Measurements from ENCODE around the gene UBE2H. TPM values are rescaled to one million over a fixed set of nuclear protein-coding genes. Genes with fewer than 3 reads are reported as not detected.

UBE2H gene
- polyA plus RNA-seq, 1 donor (not counting 4 experiments of a cell fraction or from before 2014, with no cell fraction given) = 130 TPM

GRCh38 chr7:129790136-129790535, 162.6 kb downstream of the UBE2H start:
- Histone ChIP-seq H3K9me3 (ENCODE audit: control insufficient read depth, low read depth, low read length) (no peaks in the 10 kb centered on the region), H3K79me2 (ENCODE audit: control insufficient read depth, insufficient read depth, low read length) (no peaks in the 10 kb centered on the region), H3K4me3 (ENCODE audit: control insufficient read depth in 2 of 3, extremely low read depth in 1 of 3, insufficient read depth in 2 of 3, low read depth in 1 of 3, low read length in 3 of 3) (no peak overlapping the region), H3K4me1 (ENCODE audit: control insufficient read depth, extremely low read depth, insufficient read depth, low read length) (peaks cover 4% of the 10 kb centered on the region), H3K9me1 (ENCODE audit: control insufficient read depth, extremely low read depth, insufficient read depth, low read length) (no peaks in the 10 kb centered on the region), H3K27me3 (ENCODE audit: control insufficient read depth, extremely low read depth, insufficient read depth, low read length) (peaks cover 29% of the 10 kb centered on the region), H3K36me3 (ENCODE audit: control insufficient read depth in 2 of 2, extremely low read depth in 1 of 2, insufficient read depth in 2 of 2, low read length in 2 of 2) (no peaks in the 10 kb centered on the region), H3K27ac (ENCODE audit: control insufficient read depth, insufficient read depth, low read length) (no peak overlapping the region), H2AFZ (ENCODE audit: control insufficient read depth, low read length) (no peak overlapping the region), H3K9ac (ENCODE audit: control insufficient read depth, extremely low read depth, insufficient read depth, low read length) (no peak overlapping the region), H4K20me1 (ENCODE audit: control insufficient read depth, extremely low read depth, insufficient read depth, low read length) (no peaks in the 10 kb centered on the region), H3K4me2 (ENCODE audit: control insufficient read depth, extremely low read depth, insufficient read depth, low read depth, low read length) (no peak overlapping the region)
- dilution Hi-C loops (cut with MboI; ENCODE audit: extremely low pct_ligation_motif_present, low sequenced_read_pairs) = no loop called here
- DNase-seq (ENCODE audit: low read depth, low spot score) (no peak), FAIRE-seq (no peak)
- TF ChIP-seq EZH2 (IDR thresholded peaks at IDR 0.05; ENCODE audit: low read length) = no peak

- Histone ChIP-seq H3K9me1 (ENCODE audit: control insufficient read depth, extremely low read depth, insufficient read depth, low read length) (no peaks in the 10 kb centered on the region), H2AFZ (ENCODE audit: control insufficient read depth, low read length) (no peak overlapping the region), H3K4me2 (ENCODE audit: control insufficient read depth, extremely low read depth, insufficient read depth, low read depth, low read length) (no peak overlapping the region), H3K4me3 (ENCODE audit: control insufficient read depth in 2 of 3, extremely low read depth in 1 of 3, insufficient read depth in 2 of 3, low read depth in 1 of 3, low read length in 3 of 3) (no peak overlapping the region), H3K27me3 (ENCODE audit: control insufficient read depth, extremely low read depth, insufficient read depth, low read length) (peaks cover 34% of the 10 kb centered on the region), H3K9ac (ENCODE audit: control insufficient read depth, extremely low read depth, insufficient read depth, low read length) (no peak overlapping the region), H3K4me1 (ENCODE audit: control insufficient read depth, extremely low read depth, insufficient read depth, low read length) (peaks cover 6% of the 10 kb centered on the region), H4K20me1 (ENCODE audit: control insufficient read depth, extremely low read depth, insufficient read depth, low read length) (no peaks in the 10 kb centered on the region), H3K9me3 (ENCODE audit: control insufficient read depth, low read depth, low read length) (no peaks in the 10 kb centered on the region), H3K79me2 (ENCODE audit: control insufficient read depth, insufficient read depth, low read length) (no peaks in the 10 kb centered on the region), H3K27ac (ENCODE audit: control insufficient read depth, insufficient read depth, low read length) (no peak overlapping the region), H3K36me3 (ENCODE audit: control insufficient read depth in 2 of 2, extremely low read depth in 1 of 2, insufficient read depth in 2 of 2, low read length in 2 of 2) (no peaks in the 10 kb centered on the region)
- dilution Hi-C loops (cut with MboI; ENCODE audit: extremely low pct_ligation_motif_present, low sequenced_read_pairs) = no loop called here
- no peak for FAIRE-seq
- TF ChIP-seq EZH2 (IDR thresholded peaks at IDR 0.05; ENCODE audit: low read length) (no peak), CTCF (optimal IDR thresholded peaks at IDR 0.05 in 1 of 3, IDR thresholded peaks at IDR 0.05 in 1 of 3, conservative IDR thresholded peaks at IDR 0.05 in 1 of 3; ENCODE audit: extremely low read depth in 1 of 3, insufficient read depth in 2 of 3, low read length in 3 of 3) (no peak)
- DNase-seq (ENCODE audit: low read depth, low spot score) = no peak
Measured at GRCh38 chr7:129789652-129790051, 163.1 kb downstream of the UBE2H start.

GRCh38 chr7:129789000-129789399, 163.8 kb downstream of the UBE2H start:
- H3K4me1 ChIP-seq (ENCODE audit: control insufficient read depth, extremely low read depth, insufficient read depth, low read length) = peaks cover 6% of the 10 kb centered on the region
- no peaks in the 10 kb centered on the region for H3K9me3 ChIP-seq (ENCODE audit: control insufficient read depth, low read depth, low read length)
- no peak overlapping the region for H2AFZ ChIP-seq (ENCODE audit: control insufficient read depth, low read length)
- no peak overlapping the region for H3K9ac ChIP-seq (ENCODE audit: control insufficient read depth, extremely low read depth, insufficient read depth, low read length)
- TF ChIP-seq CTCF (optimal IDR thresholded peaks at IDR 0.05 in 1 of 3, IDR thresholded peaks at IDR 0.05 in 1 of 3, conservative IDR thresholded peaks at IDR 0.05 in 1 of 3; ENCODE audit: extremely low read depth in 1 of 3, insufficient read depth in 2 of 3, low read length in 3 of 3) = no peak
- TF ChIP-seq EZH2 (IDR thresholded peaks at IDR 0.05; ENCODE audit: low read length) = no peak
- no peaks in the 10 kb centered on the region for H3K79me2 ChIP-seq (ENCODE audit: control insufficient read depth, insufficient read depth, low read length)
- H3K4me3 ChIP-seq (ENCODE audit: control insufficient read depth in 2 of 3, extremely low read depth in 1 of 3, insufficient read depth in 2 of 3, low read depth in 1 of 3, low read length in 3 of 3) = no peak overlapping the region
- peaks cover 40% of the 10 kb centered on the region for H3K27me3 ChIP-seq (ENCODE audit: control insufficient read depth, extremely low read depth, insufficient read depth, low read length)
- H3K4me2 ChIP-seq (ENCODE audit: control insufficient read depth, extremely low read depth, insufficient read depth, low read depth, low read length) = no peak overlapping the region
- dilution Hi-C loops (cut with MboI; ENCODE audit: extremely low pct_ligation_motif_present, low sequenced_read_pairs) = no loop called here
- H4K20me1 ChIP-seq (ENCODE audit: control insufficient read depth, extremely low read depth, insufficient read depth, low read length) = no peaks in the 10 kb centered on the region
- H3K36me3 ChIP-seq (ENCODE audit: control insufficient read depth in 2 of 2, extremely low read depth in 1 of 2, insufficient read depth in 2 of 2, low read length in 2 of 2) = no peaks in the 10 kb centered on the region
- H3K27ac ChIP-seq (ENCODE audit: control insufficient read depth, insufficient read depth, low read length) = no peak overlapping the region
- FAIRE-seq (no peak), DNase-seq (ENCODE audit: low read depth, low spot score) (no peak)
- H3K9me1 ChIP-seq (ENCODE audit: control insufficient read depth, extremely low read depth, insufficient read depth, low read length) = no peaks in the 10 kb centered on the region
